ENCODE measurements around the gene LINC01488. TPM values are rescaled to one million over a fixed set of nuclear protein-coding genes. Genes with fewer than 3 reads are reported as not detected.

Gene LINC01488
- total RNA-seq (0.04 TPM), polyA plus RNA-seq (ENCODE audit: insufficient read depth in 1 of 8, insufficient read length in 8 of 8, low replicate concordance in 1 of 8) (under 1 TPM in 6 of 8 donors, not detected in 2; 0.09 to 0.16 (median 0.10) TPM)
- long read RNA-seq, donor 1, result 0 reads
- long read RNA-seq, donor 2, result 0 reads
- long read RNA-seq, donor 3, result 0 reads
- long read RNA-seq, donor 4, result 0 reads
- long read RNA-seq, donor 5, result 0 reads
- long read RNA-seq, donor 6, result 0 reads
- long read RNA-seq, donor 7, result 0 reads
- long read RNA-seq, donor 8, result 0 reads
- long read RNA-seq, donor 9, result 0 reads
- long read RNA-seq, donor 10, result 0 reads
- long read RNA-seq, donor 11, result 0 reads

- no peaks in the 10 kb centered on the region for H3K9me3 ChIP-seq (replicated peaks; ENCODE audit: control insufficient read depth, low read depth, low read length)
- no peak for DNase-seq
- 83% methylated on average over 4 of the region's 4 CpGs for WGBS (ENCODE audit: insufficient coverage)
- H3K27ac ChIP-seq (ENCODE audit: low read length), result peak within 1 kb of the TSS; percentile 62
- no peaks in the 10 kb centered on the region for H3K27me3 ChIP-seq (ENCODE audit: control insufficient read depth, insufficient read depth, low read length)
- H3K4me3 ChIP-seq (ENCODE audit: low read length), result no peak within 1 kb of the TSS
- H3K36me3 ChIP-seq (ENCODE audit: control insufficient read depth, insufficient read depth, low read length), result no peaks in the 10 kb centered on the region
- H3K4me1 ChIP-seq (ENCODE audit: control insufficient read depth, insufficient read depth, low read length), result peaks cover 63% of the 10 kb centered on the region
Observed at GRCh38 chr11:69481393-69481844, at the start of gene LINC01488. Gene LINC01488 (plus strand): TSS chr11:69481663.

- no peaks in the 10 kb centered on the region for H3K9me3 ChIP-seq (replicated peaks; ENCODE audit: control insufficient read depth, low read depth, low read length)
- no peak overlapping the region for H3K27ac ChIP-seq (ENCODE audit: low read length)
- no peak for DNase-seq
- no peak overlapping the region for H3K4me3 ChIP-seq (ENCODE audit: low read length)
- 67% methylated on average over 11 of the region's 14 CpGs for WGBS (ENCODE audit: insufficient coverage)
- H3K4me1 ChIP-seq (ENCODE audit: control insufficient read depth, insufficient read depth, low read length), result peaks cover 51% of the 10 kb centered on the region
- H3K36me3 ChIP-seq (ENCODE audit: control insufficient read depth, insufficient read depth, low read length), result no peaks in the 10 kb centered on the region
- H3K27me3 ChIP-seq (ENCODE audit: control insufficient read depth, insufficient read depth, low read length), result peaks cover 10% of the 10 kb centered on the region
Observed at GRCh38 chr11:69431893-69432738, 49.3 kb upstream of the LINC01488 start.

GRCh38 chr11:69433741-69434140 is 47.7 kb upstream of the LINC01488 start:
- no peaks in the 10 kb centered on the region for H3K9me3 ChIP-seq (replicated peaks; ENCODE audit: control insufficient read depth, low read depth, low read length)
- WGBS (ENCODE audit: insufficient coverage), result 94% methylated on average over 7 of the region's 7 CpGs
- DNase-seq, result no peak
- peaks cover 61% of the 10 kb centered on the region for H3K4me1 ChIP-seq (ENCODE audit: control insufficient read depth, insufficient read depth, low read length)
- no peak overlapping the region for H3K27ac ChIP-seq (ENCODE audit: low read length)
- no peaks in the 10 kb centered on the region for H3K36me3 ChIP-seq (ENCODE audit: control insufficient read depth, insufficient read depth, low read length)
- H3K4me3 ChIP-seq (ENCODE audit: low read length), result no peak overlapping the region
- peaks cover 10% of the 10 kb centered on the region for H3K27me3 ChIP-seq (ENCODE audit: control insufficient read depth, insufficient read depth, low read length)

- 54% methylated on average over 7 of the region's 11 CpGs for WGBS (ENCODE audit: insufficient coverage)
- Histone ChIP-seq H3K27me3 (ENCODE audit: control insufficient read depth, insufficient read depth, low read length) (peaks cover 10% of the 10 kb centered on the region), H3K27ac (ENCODE audit: low read length) (no peak overlapping the region), H3K4me3 (ENCODE audit: low read length) (no peak overlapping the region), H3K9me3 (replicated peaks; ENCODE audit: control insufficient read depth, low read depth, low read length) (no peaks in the 10 kb centered on the region), H3K36me3 (ENCODE audit: control insufficient read depth, insufficient read depth, low read length) (no peaks in the 10 kb centered on the region), H3K4me1 (ENCODE audit: control insufficient read depth, insufficient read depth, low read length) (peaks cover 61% of the 10 kb centered on the region)
- no peak for DNase-seq
Observed at GRCh38 chr11:69434471-69434931, 47.0 kb upstream of the LINC01488 start.

- Histone ChIP-seq H3K27me3 (ENCODE audit: control insufficient read depth, insufficient read depth, low read length) (peaks cover 10% of the 10 kb centered on the region), H3K4me1 (ENCODE audit: control insufficient read depth, insufficient read depth, low read length) (peaks cover 59% of the 10 kb centered on the region), H3K9me3 (replicated peaks; ENCODE audit: control insufficient read depth, low read depth, low read length) (no peaks in the 10 kb centered on the region), H3K36me3 (ENCODE audit: control insufficient read depth, insufficient read depth, low read length) (no peaks in the 10 kb centered on the region), H3K27ac (ENCODE audit: low read length) (no peak overlapping the region), H3K4me3 (ENCODE audit: low read length) (no peak overlapping the region)
- WGBS (ENCODE audit: insufficient coverage), result 40% methylated on average over 4 of the region's 15 CpGs
- no peak for DNase-seq
Observed at GRCh38 chr11:69435161-69435986, 46.1 kb upstream of the LINC01488 start.

GRCh38 chr11:69436041-69436982 is 45.2 kb upstream of the LINC01488 start:
- Histone ChIP-seq H3K27ac (ENCODE audit: low read length) (no peak overlapping the region), H3K36me3 (ENCODE audit: control insufficient read depth, insufficient read depth, low read length) (no peaks in the 10 kb centered on the region), H3K4me3 (ENCODE audit: low read length) (no peak overlapping the region), H3K9me3 (replicated peaks; ENCODE audit: control insufficient read depth, low read depth, low read length) (no peaks in the 10 kb centered on the region), H3K27me3 (ENCODE audit: control insufficient read depth, insufficient read depth, low read length) (peaks cover 10% of the 10 kb centered on the region), H3K4me1 (ENCODE audit: control insufficient read depth, insufficient read depth, low read length) (peaks cover 50% of the 10 kb centered on the region)
- DNase-seq, result peak; percentile 36
- 81% methylated on average over 14 of the region's 22 CpGs for WGBS (ENCODE audit: insufficient coverage)

- Histone ChIP-seq H3K4me3 (ENCODE audit: low read length) (no peak overlapping the region), H3K4me1 (ENCODE audit: control insufficient read depth, insufficient read depth, low read length) (peaks cover 44% of the 10 kb centered on the region), H3K36me3 (ENCODE audit: control insufficient read depth, insufficient read depth, low read length) (no peaks in the 10 kb centered on the region), H3K27me3 (ENCODE audit: control insufficient read depth, insufficient read depth, low read length) (peaks cover 10% of the 10 kb centered on the region), H3K9me3 (replicated peaks; ENCODE audit: control insufficient read depth, low read depth, low read length) (no peaks in the 10 kb centered on the region), H3K27ac (ENCODE audit: low read length) (no peak overlapping the region)
- 68% methylated on average over 9 of the region's 15 CpGs for WGBS (ENCODE audit: insufficient coverage)
- peak; percentile 37 for DNase-seq
Observed at GRCh38 chr11:69437001-69437875, 44.2 kb upstream of the LINC01488 start.

- WGBS (ENCODE audit: insufficient coverage), result 98% methylated on average over 4 of the region's 9 CpGs
- H3K4me1 ChIP-seq (ENCODE audit: control insufficient read depth, insufficient read depth, low read length), result peaks cover 44% of the 10 kb centered on the region
- no peaks in the 10 kb centered on the region for H3K36me3 ChIP-seq (ENCODE audit: control insufficient read depth, insufficient read depth, low read length)
- H3K27ac ChIP-seq (ENCODE audit: low read length), result no peak overlapping the region
- H3K4me3 ChIP-seq (ENCODE audit: low read length), result no peak overlapping the region
- DNase-seq, result no peak
- H3K9me3 ChIP-seq (replicated peaks; ENCODE audit: control insufficient read depth, low read depth, low read length), result no peaks in the 10 kb centered on the region
- H3K27me3 ChIP-seq (ENCODE audit: control insufficient read depth, insufficient read depth, low read length), result peaks cover 10% of the 10 kb centered on the region
Observed at GRCh38 chr11:69437876-69438205, 43.6 kb upstream of the LINC01488 start.
